Left ventricle myocardium inferior (tissue), 1 donor: Measurements from ENCODE around the gene IGSF5. TPM values are rescaled to one million over a fixed set of nuclear protein-coding genes. Genes with fewer than 3 reads are reported as not detected.

Experiments used
- DNase-seq: peaks from one replicate; pipeline ENCODE4 v3.0.0-alpha.2; 2020
- H3K27ac ChIP-seq: fragments of 200-600 bp; replicated peaks from 2 replicates; pipeline ENCODE4 v1.8.0; 2021
- H3K27me3 ChIP-seq: fragments of 200-600 bp; 2 replicates; pipeline ENCODE4 v1.8.0; 2021; ENCODE audit warnings: low read depth
- H3K36me3 ChIP-seq: fragments of 200-600 bp; 2 replicates; pipeline ENCODE4 v1.8.0; 2021
- H3K4me1 ChIP-seq: fragments of 200-600 bp; 2 replicates; pipeline ENCODE4 v1.8.0; 2021
- H3K4me3 ChIP-seq: fragments of 200-600 bp; 2 replicates; pipeline ENCODE4 v1.8.0; 2021; ENCODE audit warnings: mild to moderate bottlenecking, moderate library complexity
- H3K9me3 ChIP-seq: fragments of 200-600 bp; replicated peaks from 2 replicates; pipeline ENCODE4 v1.8.0; 2021
- intact Hi-C: fragments of 100-400 bp; cut with micrococcal nuclease; formaldehyde crosslinking; loops from one replicate; pipeline ENCODE4 v1.11.0; 2022
- total RNA-seq: library from RNA; stranded (reverse); fragmentation: NEBNext Ultra II Directional; extraction: Animal tissue kit (Norgen Biotek cat#: 25700); gene quantifications from one replicate; pipeline ENCODE4 v1.2.1, GENCODE V29; 2021
- TF ChIP-seq, protein P1 (sequence below): fragments of 200-600 bp; IDR thresholded peaks from 2 replicates; pipeline ENCODE4 v1.8.0; 2021; ENCODE audit warnings: antibody characterized with exemption, mild to moderate bottlenecking, borderline replicate concordance
- donor health status: DM: no; HTN: yes; CAD: no; lungs with severe emphysema.

Gene IGSF5
- total RNA-seq, 1 donor from 2014 or later: 4.9 TPM

DNA sequence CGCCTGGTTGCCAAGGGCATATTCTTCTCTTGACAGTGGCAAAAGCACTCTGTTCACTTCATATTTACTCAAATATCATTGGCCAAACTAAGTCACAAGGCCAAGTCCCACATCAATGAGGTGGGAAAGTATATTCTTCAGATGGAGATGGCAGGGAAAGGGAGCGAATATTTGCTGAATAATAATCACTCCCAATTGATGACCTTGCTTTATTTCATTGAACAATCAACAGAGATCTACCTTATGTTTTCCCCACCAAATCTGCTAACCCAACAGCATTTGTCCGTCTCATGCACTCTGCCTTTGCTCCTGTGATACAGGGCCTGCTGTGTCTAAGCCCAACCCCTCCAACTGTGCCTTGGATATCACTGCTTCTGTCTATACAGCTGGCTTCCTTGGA is 77.1 kb downstream of the IGSF5 start:
- no peak for DNase-seq
- TF ChIP-seq, protein P1, sequence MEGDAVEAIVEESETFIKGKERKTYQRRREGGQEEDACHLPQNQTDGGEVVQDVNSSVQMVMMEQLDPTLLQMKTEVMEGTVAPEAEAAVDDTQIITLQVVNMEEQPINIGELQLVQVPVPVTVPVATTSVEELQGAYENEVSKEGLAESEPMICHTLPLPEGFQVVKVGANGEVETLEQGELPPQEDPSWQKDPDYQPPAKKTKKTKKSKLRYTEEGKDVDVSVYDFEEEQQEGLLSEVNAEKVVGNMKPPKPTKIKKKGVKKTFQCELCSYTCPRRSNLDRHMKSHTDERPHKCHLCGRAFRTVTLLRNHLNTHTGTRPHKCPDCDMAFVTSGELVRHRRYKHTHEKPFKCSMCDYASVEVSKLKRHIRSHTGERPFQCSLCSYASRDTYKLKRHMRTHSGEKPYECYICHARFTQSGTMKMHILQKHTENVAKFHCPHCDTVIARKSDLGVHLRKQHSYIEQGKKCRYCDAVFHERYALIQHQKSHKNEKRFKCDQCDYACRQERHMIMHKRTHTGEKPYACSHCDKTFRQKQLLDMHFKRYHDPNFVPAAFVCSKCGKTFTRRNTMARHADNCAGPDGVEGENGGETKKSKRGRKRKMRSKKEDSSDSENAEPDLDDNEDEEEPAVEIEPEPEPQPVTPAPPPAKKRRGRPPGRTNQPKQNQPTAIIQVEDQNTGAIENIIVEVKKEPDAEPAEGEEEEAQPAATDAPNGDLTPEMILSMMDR: no peak
- intact Hi-C loops: no loop called here
- H3K27ac ChIP-seq: no peak overlapping the region
- no peak overlapping the region for H3K4me3 ChIP-seq
- no peaks in the 10 kb centered on the region for H3K27me3 ChIP-seq
- no peaks in the 10 kb centered on the region for H3K36me3 ChIP-seq
- H3K9me3 ChIP-seq: no peaks in the 10 kb centered on the region
- no peaks in the 10 kb centered on the region for H3K4me1 ChIP-seq

DNA sequence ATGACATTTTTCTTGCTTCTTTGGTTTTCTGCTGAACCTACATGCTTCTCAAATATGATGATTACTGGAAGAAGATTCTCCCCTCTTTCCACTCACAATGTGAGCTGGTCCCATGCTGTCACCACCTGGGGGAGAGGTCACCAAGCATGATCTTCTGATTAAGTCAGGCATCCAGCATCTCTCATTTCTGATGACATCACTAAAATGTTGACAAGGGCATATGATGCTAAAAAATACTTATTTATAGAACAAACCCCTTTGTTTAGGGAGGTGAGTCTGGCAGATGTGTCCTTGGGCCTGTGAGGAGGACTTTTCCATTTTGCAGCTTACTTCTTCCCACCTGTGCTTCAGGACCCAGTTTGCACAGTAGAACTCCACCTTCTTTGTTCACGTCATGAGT is 80.3 kb downstream of the IGSF5 start:
- intact Hi-C loops: no loop called here
- Histone ChIP-seq H3K4me1 (no peaks in the 10 kb centered on the region), H3K9me3 (no peaks in the 10 kb centered on the region), H3K36me3 (no peaks in the 10 kb centered on the region), H3K27me3 (no peaks in the 10 kb centered on the region), H3K27ac (no peak overlapping the region), H3K4me3 (no peak overlapping the region)
- TF ChIP-seq, protein P1: no peak
- DNase-seq: no peak

DNA sequence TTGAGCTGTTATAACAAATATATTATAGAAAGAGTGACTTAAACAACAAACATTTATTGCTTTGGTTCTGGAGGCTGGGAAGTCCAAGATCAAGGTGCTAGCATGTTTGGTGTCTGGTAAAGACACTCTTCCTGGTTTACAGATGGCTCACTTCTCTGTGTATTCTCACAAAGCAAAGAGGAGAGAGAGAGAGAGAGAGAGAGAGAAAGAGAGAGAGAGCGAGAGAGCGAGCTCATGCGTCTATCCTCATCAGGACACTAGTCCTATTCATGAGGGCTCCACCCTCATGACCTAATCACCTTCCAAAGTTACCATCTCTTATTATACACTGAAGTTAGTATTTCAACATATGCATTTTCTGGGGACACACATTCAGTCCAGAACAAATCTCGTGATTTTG is 89.6 kb downstream of the IGSF5 start:
- H3K4me3 ChIP-seq: no peak overlapping the region
- H3K4me1 ChIP-seq: no peaks in the 10 kb centered on the region
- DNase-seq: no peak
- no peaks in the 10 kb centered on the region for H3K36me3 ChIP-seq
- no peaks in the 10 kb centered on the region for H3K9me3 ChIP-seq
- TF ChIP-seq, protein P1: no peak
- intact Hi-C loops: no loop called here
- H3K27ac ChIP-seq: no peak overlapping the region
- no peaks in the 10 kb centered on the region for H3K27me3 ChIP-seq

DNA sequence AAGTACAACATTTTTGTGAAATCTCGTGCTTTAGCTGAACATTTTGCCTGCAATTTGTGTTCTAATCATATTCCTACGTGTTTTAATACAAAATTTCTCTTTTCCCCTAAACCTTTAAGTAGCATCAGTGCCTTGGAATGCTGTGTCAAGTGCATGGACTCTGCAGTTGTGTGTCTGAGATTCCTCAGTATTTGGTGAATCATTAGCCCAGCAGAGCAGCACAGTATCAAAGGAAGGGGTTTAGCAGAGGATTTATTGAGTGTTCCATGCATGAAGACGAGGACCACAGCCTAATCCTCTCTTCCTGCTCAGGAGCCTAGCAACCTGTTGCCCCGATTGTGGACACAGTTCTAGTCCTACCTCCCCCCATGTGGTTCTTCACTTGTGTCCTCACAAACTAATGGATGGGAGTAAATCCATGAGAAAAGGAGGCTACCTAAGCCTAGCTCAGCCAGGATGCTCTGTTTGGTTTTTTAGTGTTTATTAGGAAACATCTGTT is 92.9 kb downstream of the IGSF5 start:
- DNase-seq: no peak
- Histone ChIP-seq H3K27ac (no peak overlapping the region), H3K9me3 (no peaks in the 10 kb centered on the region), H3K36me3 (no peaks in the 10 kb centered on the region), H3K4me3 (no peak overlapping the region), H3K4me1 (peaks cover 4% of the 10 kb centered on the region), H3K27me3 (peaks cover 5% of the 10 kb centered on the region)
- TF ChIP-seq, protein P1: no peak
- intact Hi-C loops: no loop called here

DNA sequence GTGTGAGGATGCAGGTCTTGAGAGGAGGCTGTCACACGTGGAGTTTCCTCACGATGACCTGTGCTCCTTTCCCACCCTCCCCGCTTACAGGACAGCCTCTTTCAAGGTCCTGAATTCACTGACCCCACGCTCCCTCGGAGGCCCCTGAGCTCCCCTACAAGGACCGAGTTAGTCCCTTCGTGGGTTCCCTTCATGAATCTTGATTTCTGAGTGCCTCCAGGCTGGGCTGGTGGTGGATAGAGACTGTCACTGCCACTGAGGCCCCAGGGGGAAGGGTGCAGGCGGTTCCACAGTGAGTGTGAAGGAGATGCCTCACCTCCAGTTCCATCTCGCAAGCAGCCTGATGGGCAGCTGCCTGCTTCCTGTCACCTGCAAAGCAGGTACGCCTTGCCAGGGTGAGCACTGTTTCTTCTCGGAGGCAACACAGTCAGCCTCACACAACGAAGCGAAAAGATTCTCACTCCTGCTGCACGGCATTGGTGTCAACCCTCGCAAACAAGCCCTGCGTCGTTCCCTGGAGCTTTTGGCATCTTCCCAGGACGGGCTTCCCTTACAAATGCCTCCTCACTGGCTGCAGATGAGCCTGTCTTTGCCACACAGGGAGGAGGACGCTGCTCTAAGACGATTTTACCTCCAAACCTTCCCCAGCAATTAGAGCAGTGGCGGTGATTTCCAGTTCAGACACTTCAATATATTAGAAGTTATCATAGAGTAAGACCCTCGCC is 95.6 kb downstream of the IGSF5 start:
- Histone ChIP-seq H3K27ac (no peak overlapping the region), H3K36me3 (no peaks in the 10 kb centered on the region), H3K4me1 (peaks cover 4% of the 10 kb centered on the region), H3K27me3 (peaks cover 7% of the 10 kb centered on the region), H3K4me3 (no peak overlapping the region), H3K9me3 (no peaks in the 10 kb centered on the region)
- TF ChIP-seq, protein P1: no peak
- DNase-seq: no peak
- intact Hi-C loops: no loop called here
